ENCODE data around the gene CHP2.
A peak's percentile ranks its signal among the peaks of the same experiment; 100 is the strongest.

The CHP2 gene

DNA sequence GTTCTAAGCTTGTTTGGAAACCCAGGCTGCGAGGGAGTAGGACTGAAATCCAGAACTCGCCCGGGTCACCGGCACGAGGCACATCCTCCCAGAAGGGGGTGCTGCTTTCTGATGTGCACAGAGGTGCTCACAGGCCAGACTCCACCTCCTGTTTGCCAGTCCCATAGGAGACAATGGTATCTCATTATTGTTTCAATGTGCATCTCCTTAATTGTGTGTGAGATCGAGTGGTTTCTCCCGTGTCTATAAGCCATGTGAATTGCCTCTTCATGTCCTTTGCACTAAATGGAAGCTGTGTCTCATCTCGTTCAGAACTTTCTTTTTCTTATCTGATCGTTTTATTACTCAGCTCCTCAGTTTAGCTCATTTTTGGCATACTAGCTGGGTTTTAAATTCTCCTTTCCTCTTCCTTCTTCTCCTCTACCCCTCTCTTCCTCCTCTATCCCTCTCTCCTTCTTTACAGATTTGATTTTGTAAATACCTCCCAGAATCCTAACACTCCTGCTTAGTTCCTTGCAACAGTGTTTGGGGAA, 48.8 kb downstream of the CHP2 start:
- H3K4me3 ChIP-seq (replicated peaks; ENCODE audit: low read depth, low read length): no peak overlapping the region
- TF ChIP-seq, protein P1, sequence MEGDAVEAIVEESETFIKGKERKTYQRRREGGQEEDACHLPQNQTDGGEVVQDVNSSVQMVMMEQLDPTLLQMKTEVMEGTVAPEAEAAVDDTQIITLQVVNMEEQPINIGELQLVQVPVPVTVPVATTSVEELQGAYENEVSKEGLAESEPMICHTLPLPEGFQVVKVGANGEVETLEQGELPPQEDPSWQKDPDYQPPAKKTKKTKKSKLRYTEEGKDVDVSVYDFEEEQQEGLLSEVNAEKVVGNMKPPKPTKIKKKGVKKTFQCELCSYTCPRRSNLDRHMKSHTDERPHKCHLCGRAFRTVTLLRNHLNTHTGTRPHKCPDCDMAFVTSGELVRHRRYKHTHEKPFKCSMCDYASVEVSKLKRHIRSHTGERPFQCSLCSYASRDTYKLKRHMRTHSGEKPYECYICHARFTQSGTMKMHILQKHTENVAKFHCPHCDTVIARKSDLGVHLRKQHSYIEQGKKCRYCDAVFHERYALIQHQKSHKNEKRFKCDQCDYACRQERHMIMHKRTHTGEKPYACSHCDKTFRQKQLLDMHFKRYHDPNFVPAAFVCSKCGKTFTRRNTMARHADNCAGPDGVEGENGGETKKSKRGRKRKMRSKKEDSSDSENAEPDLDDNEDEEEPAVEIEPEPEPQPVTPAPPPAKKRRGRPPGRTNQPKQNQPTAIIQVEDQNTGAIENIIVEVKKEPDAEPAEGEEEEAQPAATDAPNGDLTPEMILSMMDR (IDR thresholded peaks at IDR 0.05; ENCODE audit: low read length, missing control alignments): peak; percentile 49
- DNase-seq (ENCODE audit: low read depth): peak; percentile 20

DNA sequence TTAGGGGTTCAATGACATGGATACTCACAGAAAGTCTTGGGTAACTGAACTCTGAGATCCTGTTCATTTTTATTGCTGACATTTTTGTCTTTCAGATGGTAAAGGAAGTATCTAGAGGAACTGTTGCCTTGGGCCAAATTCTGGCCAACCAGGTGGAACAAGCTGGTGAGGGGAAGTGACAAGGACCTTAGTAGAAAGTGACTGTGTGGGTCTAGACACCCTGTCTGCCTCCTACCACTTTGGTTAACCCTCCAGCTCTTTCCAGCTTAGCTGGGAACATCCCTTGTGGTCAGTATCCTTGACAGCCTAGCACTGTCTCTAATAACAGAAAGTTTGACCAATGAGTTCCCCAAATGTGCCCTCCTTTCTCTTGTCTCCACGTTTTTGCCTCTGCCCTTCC, 52.2 kb downstream of the CHP2 start:
- no peak overlapping the region for H3K4me3 ChIP-seq (replicated peaks; ENCODE audit: low read depth, low read length)
- no peak for DNase-seq (ENCODE audit: low read depth)
- TF ChIP-seq, protein P1 (IDR thresholded peaks at IDR 0.05; ENCODE audit: low read length, missing control alignments): no peak
